HL-60/S4 treated with phorbol 12-myristate 13-acetate at 8.2 ng/mL for 4 days and 3 days (cell line): ENCODE results near the gene DAAM2.

Experiments
- in situ Hi-C: fragments of 300-500 bp; cut with MboI; formaldehyde crosslinking; loops from 2 replicates; pipeline ENCODE4 v1.15.0; 2022; ENCODE audit warnings: low sequenced_read_pairs

Gene DAAM2

DNA sequence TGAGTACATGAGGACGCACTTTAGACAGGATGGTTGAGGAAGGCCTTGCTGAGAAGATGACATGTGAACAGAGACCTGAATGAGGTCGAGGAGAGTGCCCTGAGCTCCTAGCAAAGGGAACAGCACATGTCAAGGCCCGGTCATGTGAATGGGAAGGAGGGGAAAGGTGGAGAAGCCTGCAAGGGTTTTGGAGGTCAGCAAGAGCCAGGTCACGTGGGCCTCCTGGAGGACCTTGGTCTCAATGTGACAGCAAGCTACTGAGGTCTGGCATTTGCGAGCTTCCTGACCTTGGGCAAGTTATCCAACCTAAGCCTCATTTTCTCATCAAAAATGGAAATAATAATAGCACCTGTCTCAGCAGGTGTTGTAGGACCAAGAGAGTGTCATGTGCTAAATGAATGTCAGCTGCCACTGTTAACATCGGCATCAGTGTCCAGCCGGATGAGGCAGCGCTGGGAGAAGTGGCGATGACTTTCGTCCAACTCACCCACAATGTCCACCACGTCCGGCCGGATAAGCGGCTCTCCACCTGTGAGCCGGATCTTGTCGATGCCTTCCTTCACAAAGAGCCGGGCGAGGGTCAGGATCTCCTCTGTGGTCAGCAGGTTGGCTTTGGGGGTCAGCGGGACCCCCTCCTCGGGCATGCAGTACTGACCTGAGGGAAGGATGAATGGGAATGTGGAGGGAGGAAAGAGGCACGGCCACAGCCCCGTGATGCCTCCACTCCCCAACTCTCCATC is 133.2 kb downstream of the DAAM2 start:
- in situ Hi-C loops = no loop called here

DNA sequence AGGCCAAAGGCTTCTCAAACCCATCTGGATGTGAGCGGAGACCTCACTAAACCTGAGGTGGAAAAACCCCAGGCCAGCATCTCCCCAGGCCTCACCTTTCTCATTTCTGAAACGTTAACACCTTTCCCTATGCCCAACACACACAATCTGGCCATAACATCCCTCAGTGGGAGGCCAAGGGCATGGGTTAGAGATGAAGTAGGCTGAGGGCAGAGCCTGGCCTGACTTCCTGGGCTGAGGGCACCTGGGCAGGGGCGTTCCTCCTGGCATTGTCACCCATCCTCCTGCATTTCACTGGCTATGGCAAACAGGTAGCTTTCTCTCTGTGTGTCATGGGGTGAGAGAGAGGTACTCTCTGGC is 133.7 kb downstream of the DAAM2 start:
- in situ Hi-C loops = no loop called here

DNA sequence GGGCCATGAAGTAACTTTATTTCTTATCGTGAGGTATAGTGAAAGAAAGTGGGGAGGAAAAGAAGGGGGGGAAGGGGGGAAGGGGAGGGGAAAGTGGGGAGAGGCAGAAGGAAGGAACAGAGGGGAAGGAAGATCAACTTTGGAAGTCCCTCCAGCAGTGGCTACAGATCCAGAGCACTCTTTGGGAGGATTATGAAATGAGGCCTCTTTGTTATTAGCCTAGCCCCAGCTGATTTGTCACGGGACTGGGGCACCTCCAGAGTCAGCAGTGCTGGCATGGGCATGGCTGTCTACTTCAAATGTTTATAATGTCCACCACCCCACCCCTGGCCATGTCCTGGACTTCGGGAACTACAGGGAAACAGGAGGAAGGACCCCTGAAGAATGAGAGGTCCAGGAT is 134.5 kb downstream of the DAAM2 start:
- in situ Hi-C loops = no loop called here

DNA sequence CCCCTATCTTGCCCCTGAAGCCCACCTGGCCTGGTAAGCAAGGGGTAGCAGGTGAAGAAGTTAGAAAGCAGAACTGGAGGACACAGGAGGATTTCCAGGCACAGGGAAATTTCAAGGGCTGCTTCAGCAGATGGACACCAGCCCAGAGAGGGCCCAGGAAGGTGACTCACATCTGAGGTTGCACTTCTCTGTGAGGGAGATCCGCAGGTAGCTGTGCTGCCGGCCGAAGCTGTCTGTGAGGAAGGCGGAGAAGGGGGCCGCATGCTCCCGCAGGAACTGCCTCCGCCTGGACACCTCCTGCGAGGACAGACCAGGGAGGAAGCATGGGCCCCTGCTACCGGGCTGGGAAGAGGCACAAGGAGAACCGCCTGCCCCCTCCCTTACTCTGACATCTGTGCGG is 135.0 kb downstream of the DAAM2 start:
- in situ Hi-C loops = no loop called here

DNA sequence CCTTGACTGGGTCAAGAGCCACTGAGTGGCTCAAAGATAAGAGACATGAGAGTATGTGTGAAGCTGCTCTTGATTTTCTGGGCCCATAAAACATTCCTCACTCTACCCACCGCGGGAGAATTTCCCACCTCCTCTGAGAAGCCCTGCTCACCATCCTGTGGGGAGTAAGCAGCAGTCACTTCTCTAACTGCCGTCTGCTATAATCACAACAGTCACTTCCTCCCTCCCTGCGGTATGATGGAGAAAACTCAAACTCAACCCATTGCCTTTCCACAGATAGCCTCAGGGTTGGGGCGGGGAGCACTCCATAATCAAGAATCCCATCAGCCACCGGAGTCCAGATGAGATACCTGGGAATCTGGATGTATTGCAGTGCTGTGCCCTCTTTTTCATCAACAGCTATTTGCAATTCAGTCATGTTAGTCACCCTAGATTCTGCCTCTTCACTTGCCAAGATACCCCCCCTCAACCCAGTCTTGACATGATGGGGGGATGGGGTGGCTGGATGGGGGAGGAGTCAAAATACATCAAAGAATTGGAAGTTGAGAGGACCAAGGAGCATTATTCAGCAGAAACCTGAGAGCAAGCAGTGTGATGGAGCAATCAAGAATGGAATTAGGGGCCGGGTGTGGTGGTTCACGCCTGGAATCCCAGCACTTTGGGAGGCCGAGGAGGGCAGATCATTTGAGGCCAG is 137.0 kb downstream of the DAAM2 start:
- in situ Hi-C loops = no loop called here

DNA sequence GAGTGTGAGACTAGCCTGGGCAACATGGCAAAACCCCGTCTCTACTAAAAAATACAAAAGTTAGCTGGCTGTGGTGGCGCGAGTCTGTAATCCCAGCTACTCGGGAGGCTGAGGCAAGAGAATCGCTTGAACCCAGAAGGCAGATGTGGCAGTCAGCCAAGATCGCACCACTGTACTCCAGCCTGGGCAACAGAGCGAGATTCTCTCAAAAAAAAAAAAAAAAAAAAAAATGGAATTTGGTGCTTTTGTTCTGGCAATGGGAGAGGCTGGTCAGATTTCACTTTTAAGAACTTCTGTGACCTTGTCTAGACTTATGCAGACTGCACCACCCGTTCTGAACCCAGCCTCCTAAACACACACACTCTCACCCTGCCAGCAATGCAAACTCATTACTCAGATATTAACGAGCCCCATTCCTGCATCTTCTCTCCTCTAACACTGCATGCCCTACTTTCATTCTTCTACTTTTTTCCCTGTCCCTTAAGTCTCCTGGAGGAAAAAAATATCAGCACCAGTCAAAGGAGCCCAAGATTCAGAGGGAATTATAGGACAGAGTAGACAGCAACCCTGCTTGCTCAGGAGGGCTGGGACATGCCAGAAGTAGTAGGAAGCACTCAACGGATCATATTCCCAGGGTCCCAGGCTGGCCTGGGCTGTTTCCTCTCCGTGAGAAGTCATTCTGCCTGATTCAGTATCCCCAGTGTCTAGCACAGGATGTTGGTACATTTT is 137.7 kb downstream of the DAAM2 start:
- in situ Hi-C loops = no loop called here

DNA sequence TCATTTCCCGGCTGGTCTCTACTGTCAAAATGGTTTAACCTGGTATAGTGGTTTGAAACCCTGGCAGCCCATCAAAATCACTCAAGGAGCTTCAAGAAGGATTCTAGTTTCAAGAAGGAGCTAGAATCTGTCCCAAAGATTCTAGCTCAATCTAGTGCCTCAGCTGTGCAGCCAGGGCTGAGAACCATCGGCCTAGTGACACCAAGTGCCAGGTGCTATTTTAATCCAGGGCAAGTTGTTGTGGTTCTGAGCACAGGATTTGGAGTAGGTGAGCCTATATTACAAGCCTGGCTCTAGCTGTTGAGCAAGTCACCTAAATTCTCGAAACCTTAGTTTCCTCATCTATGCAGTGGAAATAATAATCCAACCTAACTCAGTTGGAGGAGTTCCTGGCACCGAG is 138.4 kb downstream of the DAAM2 start:
- in situ Hi-C loops = no loop called here

DNA sequence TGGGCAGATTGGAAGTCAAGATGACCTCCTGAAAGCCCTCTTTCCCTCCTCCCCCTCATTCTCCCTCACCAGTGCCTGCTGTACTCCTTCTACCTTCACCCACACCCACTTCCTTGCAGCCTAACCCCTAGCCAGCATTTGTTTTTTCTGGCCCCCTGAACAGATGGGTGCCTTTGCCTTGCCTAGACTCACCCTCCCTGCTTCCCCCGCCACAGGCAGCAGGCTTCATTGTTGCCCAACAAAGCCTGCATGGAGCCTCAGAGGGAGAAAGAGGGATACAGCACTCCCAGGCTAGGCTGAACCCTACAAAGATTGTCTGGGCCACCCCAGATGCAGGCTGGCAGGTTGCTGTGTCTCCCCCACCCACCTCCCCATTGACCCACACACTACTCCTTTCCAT is 139.4 kb downstream of the DAAM2 start:
- in situ Hi-C loops = no loop called here

DNA sequence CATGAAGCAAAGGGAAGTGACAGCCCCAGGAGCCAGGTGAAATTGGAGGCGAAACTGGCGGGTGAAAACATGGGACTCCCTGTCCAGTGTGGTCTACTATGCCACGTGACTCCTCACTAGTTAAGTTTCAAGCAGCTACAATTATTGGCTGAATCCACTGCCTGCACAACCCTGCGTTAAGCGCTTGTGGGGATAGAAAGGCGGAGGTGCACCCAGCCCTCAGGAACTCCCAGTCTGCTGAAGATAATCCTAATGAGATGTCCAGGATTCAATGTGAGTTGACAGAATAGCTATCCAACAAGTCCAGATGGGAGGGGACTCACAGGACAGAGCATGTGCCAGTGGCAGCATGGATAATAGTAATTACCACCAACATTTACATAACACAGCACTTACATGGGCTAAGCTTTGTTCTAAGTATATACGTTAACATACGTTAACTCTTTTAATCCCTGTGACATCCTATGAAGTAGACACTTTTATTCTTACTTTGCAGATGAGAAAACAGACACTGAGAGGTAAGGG is 140.3 kb downstream of the DAAM2 start:
- in situ Hi-C loops = no loop called here

DNA sequence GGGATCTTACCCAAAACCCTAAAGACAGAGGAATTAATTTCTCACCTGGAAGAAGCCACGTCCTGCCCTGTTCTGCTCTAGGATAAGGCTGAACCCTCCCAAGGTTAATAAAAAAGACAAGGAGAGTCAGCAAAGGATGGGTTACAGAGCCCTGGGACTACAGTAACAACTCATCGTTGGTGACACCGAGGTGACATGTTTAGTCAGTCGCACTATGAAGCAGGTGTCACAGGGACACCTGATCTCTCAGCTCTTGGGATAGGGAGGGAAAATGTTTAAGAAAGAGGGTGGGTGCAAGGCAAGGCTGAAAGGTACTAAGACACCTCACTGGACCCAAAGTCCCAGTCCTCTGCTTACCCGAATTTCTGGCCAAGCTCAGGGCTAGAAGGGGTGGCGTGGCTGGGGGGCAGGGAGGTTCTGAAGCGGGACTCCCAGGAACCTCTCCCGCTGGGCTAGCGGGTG is 141.5 kb downstream of the DAAM2 start:
- in situ Hi-C loops = no loop called here

DNA sequence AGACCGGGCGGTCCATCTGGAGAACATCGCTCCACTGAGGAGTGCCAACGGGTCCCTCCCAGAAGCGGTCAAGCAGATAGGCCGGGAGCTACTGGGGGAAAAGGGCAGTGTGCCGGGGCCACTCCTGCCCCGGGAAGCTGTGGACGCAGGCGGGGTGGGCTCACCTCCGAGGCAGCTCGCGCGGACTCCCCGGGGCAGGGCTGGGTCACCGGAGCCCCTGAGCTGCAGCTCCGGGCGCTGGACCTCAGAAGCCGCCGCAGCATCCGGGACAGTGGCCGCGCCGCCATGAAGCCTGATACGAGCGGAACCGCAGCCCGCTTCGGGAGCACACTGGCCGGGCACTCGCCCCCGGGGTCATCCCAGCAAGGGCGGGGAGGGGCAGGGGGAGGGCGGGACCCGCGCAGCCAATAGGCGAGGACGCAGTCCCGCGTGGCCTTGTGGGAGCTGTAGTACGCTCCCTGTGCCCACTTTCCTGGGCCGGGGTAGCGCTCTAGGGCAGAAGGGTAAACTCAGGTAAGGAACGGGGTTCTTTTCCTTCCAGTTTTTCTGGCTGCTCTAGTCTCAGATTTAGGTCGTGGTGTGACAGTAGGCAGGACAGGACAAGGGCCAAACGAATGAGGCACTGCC is 142.1 kb downstream of the DAAM2 start, which contains the start of gene MOCS1:
TSS of gene MOCS1 (minus strand) at position 332 of the 627 bp plus-strand sequence. CDS start at position 287, 45 bp downstream.
- in situ Hi-C loops = no loop called here

DNA sequence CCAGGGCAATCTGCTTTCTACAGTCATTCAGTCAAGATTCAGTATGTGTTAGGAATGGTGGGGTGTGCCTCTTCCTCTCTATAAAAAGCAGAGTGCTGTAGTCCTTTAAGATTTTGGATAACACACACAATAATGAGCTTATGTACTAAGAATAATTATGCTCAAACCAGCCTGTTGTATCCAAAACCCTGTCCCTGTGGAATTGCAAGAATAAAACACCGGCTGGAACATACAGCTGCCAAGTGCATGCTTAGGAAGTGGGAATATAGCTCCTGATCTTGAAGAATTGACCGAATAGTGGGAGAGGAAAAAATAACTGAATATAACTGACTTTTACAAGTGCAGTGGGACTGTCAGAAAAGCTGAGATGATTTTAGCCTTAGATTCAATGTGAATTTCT is 143.1 kb downstream of the DAAM2 start:
- in situ Hi-C loops = no loop called here

DNA sequence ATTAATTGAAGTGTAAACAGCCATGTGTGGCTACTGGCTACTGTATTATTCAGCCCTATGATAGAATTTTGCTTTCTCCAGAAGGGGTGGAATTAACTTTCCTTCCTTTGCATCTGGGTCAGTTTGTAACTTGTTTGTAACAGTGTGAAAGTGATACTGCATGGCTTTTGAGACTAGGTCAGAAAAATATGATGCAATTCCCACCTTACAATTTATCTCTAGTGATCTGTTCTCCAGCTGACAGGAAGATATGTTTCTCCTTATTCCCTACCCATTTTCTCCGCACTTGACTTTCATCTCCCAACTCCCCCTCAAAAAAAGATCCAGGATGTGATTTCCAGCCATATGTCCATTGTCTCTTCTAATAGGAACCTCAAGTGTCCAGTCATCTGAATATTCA is 144.7 kb downstream of the DAAM2 start:
- in situ Hi-C loops = no loop called here

DNA sequence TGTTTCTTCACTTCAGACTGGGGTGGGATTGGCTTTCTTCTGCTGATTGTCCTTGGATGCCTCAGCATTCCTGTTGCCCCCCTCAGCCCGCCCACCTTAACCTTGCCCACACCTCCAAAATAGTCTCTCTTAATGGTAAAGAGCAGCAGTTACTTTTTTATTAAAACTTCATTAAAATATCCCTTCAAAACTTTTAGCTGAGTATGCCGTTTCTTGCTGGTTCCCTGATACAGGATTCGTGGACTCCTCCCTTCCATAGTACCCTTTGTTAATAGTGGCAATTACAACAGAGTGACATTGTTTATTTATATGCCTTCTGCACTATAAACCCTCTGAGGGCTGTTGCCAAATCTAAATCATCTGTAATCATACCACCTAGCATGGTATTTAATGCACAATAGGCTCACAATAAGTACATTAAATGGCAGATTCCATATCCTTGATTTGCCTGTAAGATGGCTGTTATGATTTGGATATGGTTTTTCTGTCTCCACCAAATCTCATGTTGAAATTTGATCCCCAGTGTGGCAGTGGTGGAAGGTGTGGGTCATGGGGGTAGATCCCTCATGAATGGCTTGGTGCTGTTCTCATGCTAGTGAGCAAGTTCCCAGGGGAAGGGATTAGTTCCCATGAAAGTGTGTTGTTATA is 145.6 kb downstream of the DAAM2 start:
- in situ Hi-C loops = no loop called here

DNA sequence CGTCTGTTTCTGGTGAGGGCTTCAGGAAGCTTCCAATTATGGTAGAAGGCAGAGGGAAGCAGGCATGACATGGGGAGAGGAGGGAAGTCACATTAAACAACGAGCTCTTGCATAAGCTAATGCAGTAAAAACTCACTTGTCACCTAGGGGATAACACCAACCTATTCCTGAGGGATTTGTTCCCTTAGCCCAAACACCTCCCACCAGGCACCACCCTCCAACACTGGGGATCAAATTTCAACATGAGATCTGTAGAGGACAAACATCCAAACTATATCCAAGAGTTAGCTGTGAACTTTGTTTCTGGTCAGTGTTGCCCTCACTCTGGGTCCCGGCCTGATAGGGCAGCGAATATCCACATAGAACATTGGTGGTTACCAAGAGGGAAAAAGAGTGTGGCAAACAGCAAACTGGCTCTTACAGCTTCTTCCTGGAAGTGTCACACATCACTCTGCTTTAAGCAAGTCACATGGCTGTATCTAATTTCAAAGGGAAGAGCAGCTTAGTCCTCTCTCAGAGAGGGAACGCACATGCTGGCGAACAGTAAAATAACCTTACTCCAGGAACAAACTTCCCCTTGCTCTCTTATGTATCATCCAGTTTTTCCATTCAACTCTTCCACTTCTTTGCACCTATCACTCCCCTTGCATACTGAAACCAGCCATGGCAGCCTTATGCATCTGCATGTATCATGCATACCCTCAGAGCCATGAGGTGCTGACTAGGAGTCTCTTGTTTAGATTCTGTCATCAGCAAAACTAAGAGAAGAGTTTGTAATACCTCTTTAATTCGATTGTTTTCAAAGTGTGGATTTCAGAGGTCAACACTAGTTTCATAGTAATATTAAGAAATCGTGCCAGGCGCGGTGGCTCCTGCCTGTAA is 146.8 kb downstream of the DAAM2 start:
- in situ Hi-C loops = no loop called here

DNA sequence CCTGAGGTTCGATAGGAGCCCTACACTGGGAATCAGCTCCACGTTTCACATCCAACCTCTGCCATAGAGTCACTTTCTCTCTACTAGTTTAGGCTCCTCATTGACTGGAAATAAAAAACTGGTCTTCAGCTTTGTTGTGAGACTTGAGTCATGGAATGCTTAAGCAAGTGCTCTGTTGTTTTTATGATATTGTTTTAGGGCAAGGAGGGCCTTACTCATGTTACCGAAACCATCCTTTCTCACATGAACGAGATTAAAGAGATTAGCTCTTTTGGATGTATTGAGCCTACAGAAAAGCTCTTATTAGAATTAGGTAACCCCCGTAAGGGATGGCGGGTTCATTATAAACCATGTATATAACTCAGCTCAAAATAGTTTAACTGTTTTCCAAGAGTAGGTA is 149.0 kb downstream of the DAAM2 start:
- in situ Hi-C loops = no loop called here

DNA sequence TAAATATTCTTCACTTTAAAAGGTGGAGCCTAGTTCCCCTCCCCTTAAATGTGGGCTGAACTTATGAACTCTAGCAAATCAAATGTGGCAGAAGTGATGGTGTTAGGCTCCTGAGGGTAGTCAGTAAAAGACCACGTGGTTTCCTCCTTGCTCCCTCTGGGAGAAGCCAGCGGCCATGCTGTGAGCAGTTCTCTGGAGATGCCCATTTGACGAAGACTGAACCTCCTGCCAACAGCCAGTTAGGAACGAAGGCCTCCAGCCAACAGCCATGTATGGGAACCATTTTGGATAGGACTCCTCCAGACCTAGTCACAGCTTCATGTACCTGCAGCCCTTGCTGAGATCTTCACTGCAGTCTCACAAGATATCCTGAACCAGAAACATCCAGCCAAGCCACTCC is 149.6 kb downstream of the DAAM2 start:
- in situ Hi-C loops = no loop called here

DNA sequence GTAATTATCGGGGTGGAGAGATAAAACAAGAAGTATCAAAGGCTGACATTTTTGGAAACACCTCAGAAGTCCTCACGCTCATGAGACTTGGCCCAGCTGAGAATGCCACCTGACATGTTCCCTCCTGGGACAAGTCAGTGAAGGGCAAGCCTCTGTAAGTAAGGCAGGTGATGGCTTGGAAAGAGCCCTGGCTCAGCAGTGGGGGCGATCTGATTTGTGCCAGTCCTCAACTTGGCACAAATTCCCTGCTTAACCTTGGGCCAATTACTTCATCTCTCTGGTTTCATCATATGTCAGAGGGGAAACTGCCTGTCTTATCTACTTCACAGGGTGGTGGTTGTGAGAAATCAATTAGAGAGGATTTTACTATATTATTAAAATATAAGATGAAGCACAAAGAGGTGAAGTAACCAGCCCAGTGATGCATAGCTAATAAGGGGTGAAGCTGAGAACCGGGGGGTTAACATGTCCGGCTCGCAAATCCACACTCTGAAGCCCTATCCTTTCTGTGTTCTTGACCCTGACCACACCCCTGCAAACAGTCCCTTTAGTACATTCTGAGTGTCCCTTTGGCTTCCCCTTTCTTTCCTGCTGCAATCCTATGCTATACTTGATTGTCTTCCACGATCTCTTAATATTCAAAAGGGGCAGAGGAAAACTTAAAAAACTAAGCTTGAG is 150.9 kb downstream of the DAAM2 start:
- in situ Hi-C loops = no loop called here

DNA sequence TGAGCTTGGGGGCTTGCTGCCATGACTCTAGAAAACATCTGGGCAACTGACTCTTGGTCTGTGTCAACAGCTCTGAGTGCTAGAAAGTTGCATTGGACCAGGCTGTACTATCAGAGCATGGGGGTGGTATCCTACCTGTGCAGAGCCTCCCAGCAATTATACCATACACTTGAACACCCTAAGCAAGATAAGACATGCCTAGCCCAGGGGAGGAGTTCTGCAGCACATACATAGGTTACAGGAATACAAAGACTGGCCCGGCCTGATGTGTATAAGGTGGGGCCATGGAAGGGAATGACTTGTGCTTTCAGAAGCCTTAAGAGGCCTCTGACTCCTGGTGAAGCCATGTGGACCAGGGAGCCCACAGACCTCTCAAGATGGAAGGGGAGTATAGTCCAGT is 153.4 kb downstream of the DAAM2 start:
- in situ Hi-C loops = no loop called here
